ENCODE data around the gene ARHGEF16.

DNA sequence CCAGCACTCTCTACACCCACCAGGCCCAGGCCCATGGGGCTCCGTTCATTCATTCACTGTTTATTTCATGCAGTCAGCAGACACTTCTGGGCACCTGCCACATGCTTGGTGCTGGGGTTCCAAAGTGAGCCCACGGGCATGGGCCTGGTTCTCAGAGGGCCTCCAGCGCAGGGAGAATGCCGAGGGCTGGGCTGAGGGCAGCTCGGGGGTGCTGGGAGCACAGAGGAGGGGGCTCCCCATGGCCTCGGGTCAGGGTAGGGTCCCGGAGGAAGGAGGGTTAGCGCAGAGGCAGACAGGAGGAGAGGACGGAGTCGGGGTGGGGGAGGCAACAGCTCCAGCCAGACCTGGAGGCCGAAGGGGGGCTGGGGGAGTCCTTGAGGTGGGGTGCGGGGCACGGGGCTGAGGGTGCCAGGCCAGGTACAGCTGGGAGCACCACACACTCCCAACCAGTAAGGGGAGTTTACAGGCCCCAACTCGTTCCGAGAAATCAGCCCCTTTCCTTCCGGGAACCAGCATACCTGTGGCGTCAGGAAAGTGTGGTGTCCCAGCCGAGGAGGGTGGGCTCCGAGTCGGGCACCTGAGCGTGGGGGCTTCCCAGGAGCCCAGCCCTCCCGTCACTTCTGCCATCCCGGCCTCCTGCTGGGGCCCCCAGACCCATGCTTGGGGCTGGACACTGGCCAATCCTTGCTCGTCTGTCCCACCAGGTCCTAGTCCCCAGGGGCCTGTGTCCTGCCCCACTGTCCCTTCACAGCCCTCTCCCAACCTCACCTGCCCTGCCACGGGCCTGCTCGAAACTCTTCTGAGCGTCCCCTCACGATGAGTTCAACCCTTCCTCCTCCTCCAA lies 10.8 kb downstream of the ARHGEF16 start:
- TF ChIP-seq, protein P1, sequence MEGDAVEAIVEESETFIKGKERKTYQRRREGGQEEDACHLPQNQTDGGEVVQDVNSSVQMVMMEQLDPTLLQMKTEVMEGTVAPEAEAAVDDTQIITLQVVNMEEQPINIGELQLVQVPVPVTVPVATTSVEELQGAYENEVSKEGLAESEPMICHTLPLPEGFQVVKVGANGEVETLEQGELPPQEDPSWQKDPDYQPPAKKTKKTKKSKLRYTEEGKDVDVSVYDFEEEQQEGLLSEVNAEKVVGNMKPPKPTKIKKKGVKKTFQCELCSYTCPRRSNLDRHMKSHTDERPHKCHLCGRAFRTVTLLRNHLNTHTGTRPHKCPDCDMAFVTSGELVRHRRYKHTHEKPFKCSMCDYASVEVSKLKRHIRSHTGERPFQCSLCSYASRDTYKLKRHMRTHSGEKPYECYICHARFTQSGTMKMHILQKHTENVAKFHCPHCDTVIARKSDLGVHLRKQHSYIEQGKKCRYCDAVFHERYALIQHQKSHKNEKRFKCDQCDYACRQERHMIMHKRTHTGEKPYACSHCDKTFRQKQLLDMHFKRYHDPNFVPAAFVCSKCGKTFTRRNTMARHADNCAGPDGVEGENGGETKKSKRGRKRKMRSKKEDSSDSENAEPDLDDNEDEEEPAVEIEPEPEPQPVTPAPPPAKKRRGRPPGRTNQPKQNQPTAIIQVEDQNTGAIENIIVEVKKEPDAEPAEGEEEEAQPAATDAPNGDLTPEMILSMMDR (IDR thresholded peaks at IDR 0.05 in 4 of 5, conservative IDR thresholded peaks at IDR 0.05 in 1 of 5): no peak
- no peak for TF ChIP-seq POLR2A (IDR thresholded peaks at IDR 0.05)

Data from gastrocnemius medialis (tissue), 4 donors.